ENCODE measurements around the gene TSEN15.

The TSEN15 gene

GRCh38 chr1:184020855-184021254 is 30.7 kb upstream of the TSEN15 start:
- peaks cover 23% of the 10 kb centered on the region; the same call in 1 of the 2 replicates for H3K4me1 ChIP-seq (ENCODE audit: control insufficient read depth, insufficient read depth, low read length)
- POLR2A ChIA-PET = no interaction called here
- no peaks in the 10 kb centered on the region for H3K9me3 ChIP-seq (ENCODE audit: control insufficient read depth, insufficient read depth, low read depth, low read length)
- no peaks in the 10 kb centered on the region for H3K36me3 ChIP-seq (ENCODE audit: control insufficient read depth in 2 of 2, insufficient read depth in 1 of 2, low read length in 2 of 2)
- H3K27ac ChIP-seq (ENCODE audit: extremely low read depth, low read depth, low read length) = no peak overlapping the region
- CTCF ChIA-PET = no interaction called here
- no peak overlapping the region for H3K4me3 ChIP-seq (ENCODE audit: low read depth, low read length)
- TF ChIP-seq ZNF843 (tag by site-specific recombination; IDR thresholded peaks at IDR 0.05) (no peak), ZNF223 (tag by site-specific recombination; IDR thresholded peaks at IDR 0.05) (no peak), ZNF19 (tag by site-specific recombination; IDR thresholded peaks at IDR 0.05; ENCODE audit: low read depth) (no peak), WT1 (tag by site-specific recombination; IDR thresholded peaks at IDR 0.05) (no peak), ZNF561 (tag by site-specific recombination; IDR thresholded peaks at IDR 0.05; ENCODE audit: borderline replicate concordance) (no peak), ZNF175 (tag by site-specific recombination; IDR thresholded peaks at IDR 0.05) (no peak), ZNF174 (tag by site-specific recombination; IDR thresholded peaks at IDR 0.05) (no peak), ZNF138 (tag by site-specific recombination; IDR thresholded peaks at IDR 0.05; ENCODE audit: borderline replicate concordance) (no peak), ZNF510 (tag by site-specific recombination; IDR thresholded peaks at IDR 0.05; ENCODE audit: insufficient replicate concordance) (no peak), ZNF629 (tag by site-specific recombination; IDR thresholded peaks at IDR 0.05) (no peak), ZNF776 (tag by site-specific recombination; IDR thresholded peaks at IDR 0.05; ENCODE audit: borderline replicate concordance) (no peak), ZFHX2 (tag by site-specific recombination; conservative IDR thresholded peaks at IDR 0.05) (no peak), IKZF3 (tag by site-specific recombination; IDR thresholded peaks at IDR 0.05) (no peak)
- TF ChIP-seq, protein P1, sequence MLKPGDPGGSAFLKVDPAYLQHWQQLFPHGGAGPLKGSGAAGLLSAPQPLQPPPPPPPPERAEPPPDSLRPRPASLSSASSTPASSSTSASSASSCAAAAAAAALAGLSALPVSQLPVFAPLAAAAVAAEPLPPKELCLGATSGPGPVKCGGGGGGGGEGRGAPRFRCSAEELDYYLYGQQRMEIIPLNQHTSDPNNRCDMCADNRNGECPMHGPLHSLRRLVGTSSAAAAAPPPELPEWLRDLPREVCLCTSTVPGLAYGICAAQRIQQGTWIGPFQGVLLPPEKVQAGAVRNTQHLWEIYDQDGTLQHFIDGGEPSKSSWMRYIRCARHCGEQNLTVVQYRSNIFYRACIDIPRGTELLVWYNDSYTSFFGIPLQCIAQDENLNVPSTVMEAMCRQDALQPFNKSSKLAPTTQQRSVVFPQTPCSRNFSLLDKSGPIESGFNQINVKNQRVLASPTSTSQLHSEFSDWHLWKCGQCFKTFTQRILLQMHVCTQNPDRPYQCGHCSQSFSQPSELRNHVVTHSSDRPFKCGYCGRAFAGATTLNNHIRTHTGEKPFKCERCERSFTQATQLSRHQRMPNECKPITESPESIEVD (tag by site-specific recombination; IDR thresholded peaks at IDR 0.05) = no peak

- Histone ChIP-seq H3K9me3 (ENCODE audit: control insufficient read depth, insufficient read depth, low read depth, low read length) (no peaks in the 10 kb centered on the region), H3K4me1 (ENCODE audit: control insufficient read depth, insufficient read depth, low read length) (peaks cover 23% of the 10 kb centered on the region; the same call in 1 of the 2 replicates), H3K4me3 (ENCODE audit: low read depth, low read length) (no peak overlapping the region), H3K36me3 (ENCODE audit: control insufficient read depth in 2 of 2, insufficient read depth in 1 of 2, low read length in 2 of 2) (no peaks in the 10 kb centered on the region), H3K27ac (ENCODE audit: extremely low read depth, low read depth, low read length) (no peak overlapping the region)
- ChIA-PET CTCF (no interaction called here), POLR2A (interaction anchor here (0.6 kb wide), 1 partner anchor 366 kb away, joined by 3 read pairs; no protein-coding TSS in a partner anchor)
- TF ChIP-seq ZNF138 (tag by site-specific recombination; IDR thresholded peaks at IDR 0.05; ENCODE audit: borderline replicate concordance) (no peak), ZNF621 (tag by site-specific recombination; IDR thresholded peaks at IDR 0.05) (no peak), YY1 (tag by site-specific recombination; IDR thresholded peaks at IDR 0.05) (no peak), GLIS2 (tag by site-specific recombination; IDR thresholded peaks at IDR 0.05) (no peak), ZNF571 (tag by site-specific recombination; IDR thresholded peaks at IDR 0.05) (no peak), HOXC10 (CRISPR knock-in tag; IDR thresholded peaks at IDR 0.05) (no peak), ZNF600 (tag by site-specific recombination; IDR thresholded peaks at IDR 0.05) (no peak), FEZF1 (tag by site-specific recombination; IDR thresholded peaks at IDR 0.05) (no peak), ZSCAN16 (tag by site-specific recombination; IDR thresholded peaks at IDR 0.05) (no peak), ZFP3 (tag by site-specific recombination; IDR thresholded peaks at IDR 0.05; ENCODE audit: low read depth) (no peak), ZEB2 (tag by site-specific recombination; IDR thresholded peaks at IDR 0.05) (no peak), ZNF214 (tag by site-specific recombination; IDR thresholded peaks at IDR 0.05; ENCODE audit: borderline replicate concordance) (no peak), ZNF639 (tag by site-specific recombination; IDR thresholded peaks at IDR 0.05) (no peak), TCF7L2 (IDR thresholded peaks at IDR 0.05; ENCODE audit: borderline replicate concordance, low read depth, low read length) (no peak), ZNF488 (tag by site-specific recombination; IDR thresholded peaks at IDR 0.05) (no peak), REPIN1 (tag by site-specific recombination; IDR thresholded peaks at IDR 0.05; ENCODE audit: low read depth) (no peak), KLF17 (tag by site-specific recombination; IDR thresholded peaks at IDR 0.05) (no peak), ZNF174 (tag by site-specific recombination; IDR thresholded peaks at IDR 0.05) (no peak), SP3 (tag by site-specific recombination; IDR thresholded peaks at IDR 0.05) (no peak), ELK4 (IDR thresholded peaks at IDR 0.05; ENCODE audit: borderline replicate concordance, low read depth, low read length) (no peak)
These were observed 29.8 kb upstream of the TSEN15 start for GRCh38 chr1:184021728-184022127.

Measured in HEK293 (cell line).